Left renal cortex interstitium (tissue), 4 donors: ENCODE measurements around the gene KAZN. TPM values are rescaled to one million over a fixed set of nuclear protein-coding genes. Genes with fewer than 3 reads are reported as not detected.

Experiments used
- DNase-seq, 4 donors: peaks; one replicate each; pipeline ENCODE4 v3.0.0-alpha.2; 2013; ENCODE audit warnings: low read depth in 4 of 4, low spot score in 2 of 4, missing footprints in 1 of 4
- polyA plus RNA-seq, 4 donors: library from polyadenylated mRNA; unstranded; fragments of 120-200 nt; gene quantifications; one replicate each; pipeline ENCODE4 v1.2.1, GENCODE V29; 2013; ENCODE audit not compliant: insufficient read length in 4 of 4

The KAZN gene
- polyA plus RNA-seq, 4 donors, result 33.0 to 47.4 (median 37.7) TPM

DNA sequence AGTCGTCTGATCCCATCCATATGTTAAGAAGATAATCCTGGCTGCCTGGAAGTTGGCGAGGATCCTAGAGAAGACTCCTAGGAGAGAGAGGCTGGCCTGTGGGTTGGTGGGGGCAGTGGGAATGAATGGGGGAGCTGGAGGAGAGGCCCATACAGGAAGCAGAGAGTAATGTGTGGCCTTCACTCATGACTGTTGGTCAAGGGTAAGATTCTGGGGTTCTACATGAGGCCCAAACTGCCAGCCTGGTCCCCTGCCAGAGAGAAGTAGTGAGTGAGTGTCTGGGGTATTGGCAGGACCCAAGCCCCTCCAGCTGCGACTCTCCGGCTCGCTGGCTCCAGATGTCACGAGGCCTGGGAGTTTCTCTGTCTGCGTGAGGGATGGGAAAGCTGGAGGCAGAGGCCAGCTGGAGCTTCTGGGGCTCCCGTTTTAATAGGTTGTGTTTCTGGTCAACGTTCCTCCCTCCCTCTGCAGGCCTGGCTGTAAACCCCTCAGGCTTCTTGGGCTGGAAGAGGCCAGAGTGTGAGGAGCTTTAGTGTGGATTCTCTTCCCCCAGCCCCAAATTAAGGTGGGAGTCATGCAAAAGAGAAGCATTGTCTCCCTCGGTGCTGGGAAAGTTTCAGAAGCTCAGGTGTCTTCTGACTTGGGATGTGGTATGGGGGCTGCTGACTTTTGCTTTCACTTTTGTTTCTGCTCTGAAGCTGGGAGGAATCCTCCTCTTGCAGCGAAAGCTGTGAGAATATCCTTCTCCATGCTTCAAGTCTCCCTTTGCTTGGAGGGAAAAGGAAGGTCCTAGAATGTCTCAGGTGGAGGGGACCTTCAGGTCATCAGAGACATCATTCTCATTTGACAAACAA is 557.6 kb downstream of the KAZN start:
- peak in 2 of 4 donors; percentile 18 to 32 for DNase-seq

DNA sequence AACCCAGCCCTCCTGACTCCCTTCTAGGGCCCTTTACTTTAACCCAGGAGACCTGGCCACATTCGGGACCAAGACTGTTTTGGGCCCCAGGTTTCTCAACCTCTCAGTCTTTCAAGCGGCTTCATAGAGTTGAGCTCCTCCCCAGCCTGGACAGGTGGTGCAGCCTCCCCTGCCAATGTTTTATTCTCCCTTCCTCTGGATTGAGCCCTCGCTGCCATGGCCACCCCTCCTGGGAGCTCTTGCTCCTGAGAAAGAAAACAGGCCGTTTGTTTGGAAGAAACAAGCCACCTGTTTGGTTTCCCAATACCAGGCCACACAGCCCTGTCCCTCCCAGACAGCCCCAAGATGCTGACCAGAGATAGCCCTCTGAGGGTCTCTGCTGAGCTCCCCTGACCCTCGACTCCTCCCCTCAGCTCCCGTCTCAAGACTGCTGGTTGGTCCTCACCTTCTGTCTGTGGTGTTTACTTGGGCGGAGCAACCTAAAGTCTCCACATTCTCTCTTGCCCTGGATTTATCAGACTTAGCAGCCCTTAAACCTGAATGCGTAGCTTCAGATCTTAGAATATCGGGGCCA is 558.4 kb downstream of the KAZN start:
- no peak for DNase-seq

DNA sequence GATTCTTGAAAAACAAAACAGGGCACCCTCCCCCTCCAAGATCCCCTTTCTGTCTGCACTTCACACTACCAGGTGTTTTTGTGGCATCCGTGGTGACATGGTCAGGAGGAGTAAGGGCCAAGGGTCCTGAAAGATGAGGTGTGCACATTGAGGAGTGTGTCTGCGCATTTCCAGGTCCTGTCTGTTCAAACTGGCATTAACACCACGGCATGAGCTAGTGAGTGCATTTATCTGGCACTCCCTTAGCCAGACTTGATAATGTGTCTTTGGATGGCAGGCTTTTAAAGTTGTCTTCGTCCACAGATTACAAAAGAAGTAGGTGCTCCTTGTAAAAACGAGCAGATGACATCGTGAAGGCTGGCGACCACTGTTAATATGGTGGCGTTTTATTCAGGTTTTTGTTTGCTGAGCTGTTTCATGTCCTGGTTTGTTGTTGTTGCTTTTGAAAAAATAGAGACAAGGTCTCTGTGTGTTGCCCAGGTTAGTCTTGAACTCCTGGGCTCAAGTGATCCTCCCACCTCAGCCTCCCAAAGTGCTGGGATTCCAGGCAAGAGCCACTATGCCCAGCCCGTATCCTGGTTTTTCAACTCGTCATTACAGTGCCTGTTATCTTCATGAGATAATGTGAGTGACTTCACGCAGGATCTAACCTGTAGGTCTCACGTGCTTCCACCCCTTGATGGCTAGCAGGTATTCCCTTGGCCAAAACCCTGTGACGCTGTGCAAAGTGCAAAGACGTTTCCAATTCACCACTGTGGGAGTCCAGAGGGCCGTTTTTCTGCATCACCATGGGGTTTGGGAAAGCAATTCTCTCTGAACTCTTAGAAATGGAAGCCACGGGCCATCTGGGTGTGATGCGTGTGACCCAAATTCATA is 559.3 kb downstream of the KAZN start:
- DNase-seq, result no peak

DNA sequence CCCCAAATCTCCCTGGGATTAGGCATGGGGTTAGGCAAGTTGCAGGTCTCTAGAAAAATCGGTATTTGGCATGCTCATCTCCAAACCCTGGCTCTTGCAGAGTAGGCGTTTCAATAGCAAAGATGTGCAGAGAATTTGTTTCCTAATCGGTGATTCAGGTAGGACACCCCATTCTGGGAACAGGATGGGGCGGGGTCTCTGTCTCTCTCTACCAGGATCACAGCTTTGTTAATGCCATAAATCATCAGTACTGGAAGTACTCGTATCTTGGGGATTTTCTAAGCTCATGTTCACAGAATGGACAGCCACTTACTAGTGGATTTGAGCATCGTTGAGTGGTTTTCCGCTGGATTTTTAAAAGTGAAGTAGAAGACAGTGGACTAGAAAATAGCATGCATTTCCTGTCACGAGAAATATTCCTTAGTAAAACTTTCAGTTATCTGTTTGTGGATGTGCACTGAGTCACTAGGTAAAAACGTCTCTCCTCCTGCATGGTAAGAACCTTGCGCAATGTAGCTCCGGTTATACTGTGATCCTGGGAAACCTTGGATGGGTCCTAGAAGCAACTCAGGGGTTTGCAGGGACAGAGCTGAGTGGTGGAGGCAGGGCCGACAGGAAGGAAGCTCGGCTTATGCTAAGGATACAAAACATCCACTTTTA is 560.2 kb downstream of the KAZN start:
- no peak for DNase-seq

DNA sequence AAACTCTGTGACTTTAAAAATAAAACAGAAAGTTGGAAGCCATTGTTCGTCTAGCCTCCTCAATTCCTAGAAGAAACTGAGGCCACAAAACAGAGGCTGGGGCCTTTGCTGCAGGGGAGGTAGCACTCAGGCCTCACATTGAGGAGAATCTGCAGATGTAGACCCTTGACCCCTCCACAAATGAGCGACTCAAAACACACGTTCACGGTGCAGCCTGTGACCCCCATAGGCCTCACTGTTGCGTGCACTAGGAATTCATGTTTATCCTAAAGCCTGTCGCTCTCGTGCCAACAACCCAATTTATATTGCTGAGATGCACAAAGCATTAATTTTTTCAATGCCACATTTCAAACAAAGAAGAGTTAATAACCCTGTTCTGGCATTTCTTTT is 560.7 kb downstream of the KAZN start:
- DNase-seq, result no peak

DNA sequence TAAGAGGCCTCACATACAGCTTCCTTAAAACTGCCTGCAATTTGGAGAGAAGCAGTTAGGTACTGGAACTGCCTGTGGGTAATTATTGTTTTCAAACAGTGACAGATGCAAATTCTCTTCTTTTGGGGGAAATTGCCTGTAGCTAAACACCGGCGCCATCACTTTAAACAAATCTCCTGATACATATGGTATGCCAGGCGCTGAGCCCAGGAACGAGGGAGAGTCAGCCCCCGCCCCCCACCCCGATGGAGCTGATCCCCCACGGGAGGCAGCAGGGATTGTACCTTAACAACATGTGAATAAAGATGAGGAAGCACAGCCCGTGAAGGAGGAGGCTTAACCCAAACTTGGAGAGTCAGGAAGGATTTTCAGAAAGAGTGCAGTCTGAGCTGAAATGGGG is 562.1 kb downstream of the KAZN start:
- no peak for DNase-seq

DNA sequence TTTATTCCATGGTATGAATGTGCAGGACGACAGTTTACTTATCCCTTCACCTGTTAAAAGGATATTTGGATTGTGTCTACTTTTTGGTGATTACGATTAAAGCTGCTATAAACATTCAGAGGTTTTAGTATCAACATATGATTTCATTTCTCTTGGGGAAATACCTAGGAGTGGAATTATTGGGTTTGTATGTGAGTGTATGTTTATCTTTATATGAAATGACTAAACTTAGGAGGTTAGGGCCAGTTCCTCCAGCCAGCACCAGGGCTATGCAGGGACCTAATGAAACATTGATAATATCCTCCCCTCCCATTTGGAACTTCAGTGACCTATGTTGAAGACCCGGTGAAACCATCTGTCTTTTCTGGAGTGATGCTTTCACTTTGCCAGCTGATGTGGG is 568.9 kb downstream of the KAZN start:
- no peak for DNase-seq
